Body of pancreas (tissue), 4 donors: ENCODE data around the gene PAX1. TPM values are rescaled to one million over a fixed set of nuclear protein-coding genes. Genes with fewer than 3 reads are reported as not detected.

Experiments
- ATAC-seq: fragments of 150-250 bp; one replicate; pipeline ENCODE4 v1.9.1; 2016
- DNase-seq, 4 donors: peaks; one replicate each; pipeline ENCODE4 v3.0.0-alpha.2; 2019
- H3K27ac ChIP-seq, 4 donors: fragments of 200-600 bp; sonication (generic); 1 replicate in 3 of 4; 2 replicates in 1 of 4; pipeline versions ENCODE4 v1.5.1 to v1.6.1; 2016 to 2019; ENCODE audit warnings: mild to moderate bottlenecking in 1 of 4, mixed read lengths in 1 of 4, moderate library complexity in 1 of 4
- H3K27me3 ChIP-seq, 2 donors: fragments of 200-600 bp; sonication (generic); one replicate each; pipeline ENCODE4 v1.6.0; 2016; ENCODE audit warnings: mild to moderate bottlenecking in 1 of 2
- H3K36me3 ChIP-seq, 2 donors: fragments of 200-600 bp; sonication (generic); replicated peaks in 1 of 2; 2 replicates each; pipeline ENCODE4 v1.5.1; 2016; ENCODE audit warnings: low read depth in 2 of 2; ENCODE audit not compliant: insufficient read depth in 1 of 2
- H3K4me1 ChIP-seq: fragments of 200-600 bp; sonication (generic); one replicate; pipeline ENCODE4 v1.6.0; 2016
- H3K4me3 ChIP-seq, 2 donors: fragments of 200-600 bp; sonication (generic); 1 replicate in 1 of 2; 2 replicates in 1 of 2; pipeline ENCODE4 v1.5.1; 2016 to 2019
- H3K9me3 ChIP-seq, 3 donors: fragments of 200-600 bp; sonication (generic); 1 replicate in 2 of 3; 2 replicates in 1 of 3; pipeline ENCODE4 v1.5.1; 2016
- POLR2A ChIP-seq, 3 donors: fragments of 450-650 bp; IDR thresholded peaks; one replicate each; pipeline ENCODE4 v1.6.1; 2016; ENCODE audit warnings: antibody characterized with exemption in 3 of 3, mild to moderate bottlenecking in 2 of 3
- WGBS, 2 donors: methylation state at CpG; one replicate each; pipeline ENCODE4 v1.1.5; 2017; 5-methylcytosine and 5-hydroxymethylcytosine counted together
- intact Hi-C: fragments of 100-400 bp; cut with DNase I; formaldehyde crosslinking; loops from one replicate; pipeline ENCODE4 v1.15.1; 2023
- total RNA-seq, 2 donors: library from RNA; depleted of rRNA; stranded (reverse); fragments of >200 nt; gene quantifications; one replicate each; pipeline ENCODE4 v1.1.0, GENCODE V29; 2016
- TF ChIP-seq, protein P1 (sequence below), 7 experiments: fragments of 450-650 bp in 4 of 7; fragments of 200-600 bp in 3 of 7; sonication (generic) in 3 of 7; IDR thresholded peaks; one replicate each; pipeline ENCODE4 v1.5.1; 2016 to 2019; ENCODE audit warnings: antibody characterized with exemption in 7 of 7

PAX1 gene
- total RNA-seq, 2 donors from 2014 or later, result not detected

DNA sequence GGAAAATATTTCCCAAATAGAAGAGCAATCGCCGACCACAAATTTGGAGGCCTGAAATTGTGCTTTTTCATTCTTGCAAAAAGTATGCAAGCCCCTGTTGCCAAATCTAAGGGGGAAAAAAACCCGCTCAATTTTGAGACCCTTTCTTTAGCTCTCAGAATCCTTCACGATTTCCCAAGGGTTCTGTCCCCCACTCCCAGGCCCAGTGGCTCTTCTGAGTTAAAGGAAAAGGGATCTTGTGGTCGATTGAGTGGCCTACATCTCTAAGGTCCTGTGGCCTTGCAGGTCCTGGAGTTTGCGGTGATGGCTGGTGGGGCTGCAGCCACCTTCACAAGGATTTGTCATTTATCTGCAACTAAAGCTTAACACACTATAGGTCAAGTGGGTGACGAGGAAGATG is 1.8 kb downstream of the PAX1 start:
- DNase-seq, result no peak
- WGBS, 2 donors, result 6 to 8% methylated on average over 7 of the region's 7 CpGs

DNA sequence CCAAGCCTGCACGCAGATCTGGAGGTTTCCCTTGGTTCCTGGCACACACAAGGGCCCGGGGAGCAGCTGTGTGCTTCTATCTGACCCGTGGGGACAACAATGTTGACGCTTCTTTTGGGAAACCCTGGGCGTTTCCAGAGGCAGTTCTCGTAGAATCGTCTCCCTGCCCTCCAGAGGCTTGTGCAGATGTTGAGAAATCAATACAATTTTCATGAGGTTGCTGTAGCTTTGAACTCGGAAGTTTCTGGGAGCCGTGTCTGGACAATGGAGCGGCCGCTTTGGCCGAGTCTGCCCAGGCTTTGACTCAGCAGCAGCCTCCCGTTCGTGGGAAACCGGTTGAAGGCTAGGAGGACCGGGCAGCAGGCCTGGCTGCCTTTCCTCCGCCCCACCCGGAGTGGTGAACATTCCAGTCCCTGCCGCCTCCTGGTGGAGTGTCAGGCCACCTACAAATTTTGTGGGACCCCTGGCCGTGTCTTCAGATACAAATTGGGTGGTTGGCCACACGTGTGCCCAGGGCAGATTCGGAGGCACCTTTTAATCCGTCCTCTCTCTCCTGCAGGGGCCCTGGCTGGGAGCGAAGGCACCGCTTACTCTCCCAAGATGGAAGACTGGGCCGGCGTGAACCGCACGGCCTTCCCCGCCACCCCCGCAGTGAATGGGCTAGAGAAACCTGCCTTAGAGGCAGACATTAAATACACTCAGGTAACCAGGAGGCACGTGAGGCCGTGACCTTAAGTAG is 2.7 kb downstream of the PAX1 start:
- WGBS, 2 donors, result 4 to 7% methylated on average over 11 to 33 of the region's 33 CpGs

More for the DNA sequence above, 1.8 kb downstream of the PAX1 start:
- intact Hi-C loops, result no loop called here
- Histone ChIP-seq H3K4me3 (no peak overlapping the region), H3K4me1 (peaks cover 12% of the 10 kb centered on the region), H3K36me3 (no peaks in the 10 kb centered on the region), H3K27me3 (peaks cover 0 to 27% of the 10 kb centered on the region in 2 donors), H3K9me3 (no peaks in the 10 kb centered on the region), H3K27ac (no peak overlapping the region)
- TF ChIP-seq, protein P1, sequence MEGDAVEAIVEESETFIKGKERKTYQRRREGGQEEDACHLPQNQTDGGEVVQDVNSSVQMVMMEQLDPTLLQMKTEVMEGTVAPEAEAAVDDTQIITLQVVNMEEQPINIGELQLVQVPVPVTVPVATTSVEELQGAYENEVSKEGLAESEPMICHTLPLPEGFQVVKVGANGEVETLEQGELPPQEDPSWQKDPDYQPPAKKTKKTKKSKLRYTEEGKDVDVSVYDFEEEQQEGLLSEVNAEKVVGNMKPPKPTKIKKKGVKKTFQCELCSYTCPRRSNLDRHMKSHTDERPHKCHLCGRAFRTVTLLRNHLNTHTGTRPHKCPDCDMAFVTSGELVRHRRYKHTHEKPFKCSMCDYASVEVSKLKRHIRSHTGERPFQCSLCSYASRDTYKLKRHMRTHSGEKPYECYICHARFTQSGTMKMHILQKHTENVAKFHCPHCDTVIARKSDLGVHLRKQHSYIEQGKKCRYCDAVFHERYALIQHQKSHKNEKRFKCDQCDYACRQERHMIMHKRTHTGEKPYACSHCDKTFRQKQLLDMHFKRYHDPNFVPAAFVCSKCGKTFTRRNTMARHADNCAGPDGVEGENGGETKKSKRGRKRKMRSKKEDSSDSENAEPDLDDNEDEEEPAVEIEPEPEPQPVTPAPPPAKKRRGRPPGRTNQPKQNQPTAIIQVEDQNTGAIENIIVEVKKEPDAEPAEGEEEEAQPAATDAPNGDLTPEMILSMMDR (IDR thresholded peaks at IDR 0.05), result no peak
- no peak for TF ChIP-seq POLR2A (IDR thresholded peaks at IDR 0.05)
- ATAC-seq, result no peak

DNA sequence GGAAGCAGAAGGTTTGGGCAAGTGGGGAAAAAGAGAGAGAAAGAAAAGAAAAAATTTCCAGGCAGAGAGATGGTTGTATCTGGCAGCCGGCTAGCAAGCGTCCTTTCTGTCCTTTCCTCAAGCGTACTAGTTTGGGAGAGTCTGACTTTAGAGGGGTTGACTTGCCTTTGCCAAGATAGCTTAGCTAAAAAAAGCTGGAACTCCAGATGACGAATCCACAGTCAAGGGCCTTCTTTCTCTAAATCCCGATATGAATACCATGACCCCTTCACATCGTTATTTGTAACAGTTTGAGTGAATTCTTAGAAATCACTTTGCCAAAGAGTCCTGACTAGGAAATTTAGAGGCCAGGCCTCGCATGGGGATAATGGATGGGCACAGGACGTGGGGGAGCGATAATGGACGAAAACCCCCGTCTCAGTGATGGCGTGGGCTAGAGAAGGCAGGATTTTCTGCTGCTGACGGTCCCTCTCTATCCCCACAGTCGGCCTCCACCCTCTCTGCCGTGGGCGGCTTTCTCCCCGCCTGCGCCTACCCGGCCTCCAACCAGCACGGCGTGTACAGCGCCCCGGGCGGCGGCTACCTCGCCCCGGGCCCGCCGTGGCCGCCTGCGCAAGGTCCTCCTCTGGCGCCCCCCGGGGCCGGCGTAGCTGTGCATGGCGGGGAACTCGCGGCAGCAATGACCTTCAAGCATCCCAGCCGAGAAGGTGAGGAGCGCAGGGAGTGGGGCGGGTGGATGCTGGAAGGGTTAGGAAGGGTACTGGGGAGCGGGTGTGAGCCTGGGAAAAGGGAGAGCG is 3.5 kb downstream of the PAX1 start:
- Histone ChIP-seq H3K4me3 (no peak overlapping the region), H3K9me3 (no peaks in the 10 kb centered on the region), H3K27me3 (peaks cover 0 to 16% of the 10 kb centered on the region in 2 donors), H3K27ac (no peak overlapping the region), H3K36me3 (no peaks in the 10 kb centered on the region), H3K4me1 (no peaks in the 10 kb centered on the region)
- ATAC-seq (no peak), DNase-seq (no peak)
- intact Hi-C loops, result no loop called here
- TF ChIP-seq, protein P1 (IDR thresholded peaks at IDR 0.05), result no peak
- no peak for TF ChIP-seq POLR2A (IDR thresholded peaks at IDR 0.05)
- 4 to 5% methylated on average over 25 to 43 of the region's 43 CpGs for WGBS, 2 donors

More for the DNA sequence above, 2.7 kb downstream of the PAX1 start:
- H3K4me1 ChIP-seq, result peaks cover 5% of the 10 kb centered on the region
- H3K4me3 ChIP-seq, result no peak overlapping the region
- H3K27me3 ChIP-seq, result peaks cover 0 to 22% of the 10 kb centered on the region in 2 donors
- no peak for TF ChIP-seq POLR2A (IDR thresholded peaks at IDR 0.05)
- TF ChIP-seq, protein P1 (IDR thresholded peaks at IDR 0.05), result no peak
- DNase-seq (no peak), ATAC-seq (no peak)
- no peaks in the 10 kb centered on the region for H3K36me3 ChIP-seq
- intact Hi-C loops, result no loop called here
- H3K27ac ChIP-seq, result no peak overlapping the region
- H3K9me3 ChIP-seq, result no peaks in the 10 kb centered on the region

DNA sequence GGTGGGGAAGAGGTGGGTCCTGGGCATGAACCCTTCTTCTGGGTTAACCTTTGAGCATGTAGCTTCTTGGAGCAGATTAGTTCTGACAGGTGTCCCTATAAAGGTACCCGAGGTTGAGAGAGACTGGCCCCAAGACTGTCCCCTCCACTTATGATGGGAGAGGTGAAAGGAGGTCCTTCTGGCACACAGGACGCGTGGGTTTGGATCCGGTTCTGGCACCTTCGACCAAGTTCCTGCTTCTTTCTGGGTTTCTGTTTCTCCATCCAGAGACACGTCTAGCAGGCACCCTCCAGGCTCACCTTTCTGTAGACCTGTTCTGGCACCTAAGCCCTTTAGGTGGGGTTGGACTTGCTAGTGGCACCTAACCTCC is 4.1 kb downstream of the PAX1 start:
- no peak overlapping the region for H3K4me3 ChIP-seq
- DNase-seq, result no peak
- no peak for ATAC-seq
- no peaks in the 10 kb centered on the region for H3K9me3 ChIP-seq
- peaks cover 0 to 10% of the 10 kb centered on the region in 2 donors for H3K27me3 ChIP-seq
- no peak for TF ChIP-seq POLR2A (IDR thresholded peaks at IDR 0.05)
- TF ChIP-seq, protein P1 (IDR thresholded peaks at IDR 0.05), result no peak
- H3K4me1 ChIP-seq, result no peaks in the 10 kb centered on the region
- no peaks in the 10 kb centered on the region for H3K36me3 ChIP-seq
- intact Hi-C loops, result no loop called here
- 2 to 5% methylated on average over 6 of the region's 6 CpGs for WGBS, 2 donors
- H3K27ac ChIP-seq, result no peak overlapping the region
